GM21515 (cell line): ENCODE results near the gene ZDHHC18.
"Not testable (repeated sequence)": the region's sequence is repeated elsewhere in the genome, so short reads cannot be mapped to it uniquely, and the experiment has no call there.

Experiments used
- ATAC-seq: cut with Tn5 transposase; IDR thresholded peaks from one replicate; pipeline ENCODE4 v1.9.1; 2021; ENCODE audit not compliant: unreplicated experiment

ZDHHC18 gene

DNA sequence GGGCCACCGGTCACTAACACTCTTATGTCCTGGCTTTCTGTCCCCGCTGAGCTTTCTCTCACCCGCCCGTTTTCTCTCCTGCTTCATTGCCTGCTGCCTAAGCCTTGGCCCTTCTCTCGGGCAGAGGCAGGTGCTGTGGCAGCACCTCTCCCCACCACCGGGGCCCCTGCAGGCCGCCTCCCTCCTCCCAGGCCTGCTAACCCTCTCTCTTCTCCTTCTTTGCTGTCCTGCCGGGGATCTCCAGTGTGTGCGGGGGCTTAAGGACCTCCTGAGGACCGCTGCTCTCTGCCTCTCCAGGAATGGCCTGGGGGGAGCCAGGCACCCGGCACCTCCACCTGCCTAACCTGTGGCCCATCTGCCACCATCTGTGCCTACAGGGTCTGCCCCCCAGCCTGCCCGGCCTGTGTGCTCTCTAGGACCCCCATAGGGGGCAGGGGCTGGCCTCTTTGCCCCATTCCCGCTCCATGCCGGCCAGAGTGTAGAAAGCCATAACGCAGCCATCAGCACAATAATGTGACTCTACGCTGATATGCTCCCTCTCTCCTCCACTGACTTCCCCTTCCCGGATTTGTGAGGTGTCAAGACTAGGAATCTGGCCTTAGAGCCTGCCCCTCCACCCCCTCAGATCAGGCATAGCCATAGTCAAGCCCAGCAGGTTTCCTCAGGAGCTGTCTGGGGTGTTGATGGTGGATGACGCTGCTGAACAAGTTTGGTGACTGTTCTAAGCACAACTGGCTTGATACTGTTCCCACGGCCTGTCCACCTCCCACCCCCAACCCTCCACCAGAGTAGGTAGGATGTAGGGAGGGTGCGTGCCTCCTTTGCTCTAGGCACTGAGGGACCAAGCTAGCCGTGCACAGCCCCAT is 30.3 kb downstream of the ZDHHC18 start:
- no peak for ATAC-seq

DNA sequence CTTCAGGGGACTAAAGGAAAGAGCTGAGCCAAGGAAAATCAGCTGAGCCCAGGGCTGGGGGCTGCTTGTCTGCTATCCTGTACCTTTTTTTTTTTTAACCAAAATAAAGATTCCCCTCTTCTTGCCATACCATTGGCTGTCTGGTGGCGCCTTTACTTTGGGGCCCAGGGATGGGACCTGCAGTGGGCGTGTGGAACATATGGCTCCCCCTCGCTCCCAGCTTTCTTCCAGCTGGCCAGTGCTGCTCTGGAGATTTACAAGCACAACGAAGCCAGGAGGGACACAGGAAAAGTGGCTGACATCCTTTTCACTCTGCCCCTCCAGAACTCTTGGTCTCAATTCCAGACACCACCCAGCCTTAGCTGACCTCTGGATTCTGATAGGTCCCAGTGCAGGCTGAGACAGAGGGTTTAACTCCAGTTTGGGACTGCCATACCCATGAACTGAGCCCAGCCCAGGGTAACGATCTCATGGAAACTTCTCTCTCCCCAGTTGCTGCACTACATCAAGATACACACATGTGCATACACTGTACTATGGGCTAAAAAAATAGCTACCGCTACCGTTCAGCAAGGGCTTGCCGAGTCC is 31.1 kb downstream of the ZDHHC18 start:
- ATAC-seq = no peak

DNA sequence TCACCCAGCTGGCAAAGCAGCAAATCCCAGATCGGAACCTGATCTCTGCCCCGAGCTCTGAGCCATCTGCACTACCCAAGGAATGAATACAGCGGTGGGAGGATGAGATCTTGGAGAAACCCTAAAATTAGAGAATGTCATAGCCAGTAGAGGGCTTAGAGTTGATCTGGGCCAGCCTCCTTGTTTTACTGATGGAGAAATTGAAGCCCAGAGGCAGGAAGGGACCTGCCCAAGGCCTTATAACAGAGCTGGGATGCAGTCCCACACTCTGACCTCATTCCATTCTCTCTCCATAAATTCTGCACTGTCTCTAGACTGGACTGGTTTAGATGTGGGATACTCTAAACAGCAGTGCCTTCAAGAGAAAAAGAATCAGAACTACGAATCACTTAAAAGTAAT is 31.7 kb downstream of the ZDHHC18 start:
- no peak for ATAC-seq

DNA sequence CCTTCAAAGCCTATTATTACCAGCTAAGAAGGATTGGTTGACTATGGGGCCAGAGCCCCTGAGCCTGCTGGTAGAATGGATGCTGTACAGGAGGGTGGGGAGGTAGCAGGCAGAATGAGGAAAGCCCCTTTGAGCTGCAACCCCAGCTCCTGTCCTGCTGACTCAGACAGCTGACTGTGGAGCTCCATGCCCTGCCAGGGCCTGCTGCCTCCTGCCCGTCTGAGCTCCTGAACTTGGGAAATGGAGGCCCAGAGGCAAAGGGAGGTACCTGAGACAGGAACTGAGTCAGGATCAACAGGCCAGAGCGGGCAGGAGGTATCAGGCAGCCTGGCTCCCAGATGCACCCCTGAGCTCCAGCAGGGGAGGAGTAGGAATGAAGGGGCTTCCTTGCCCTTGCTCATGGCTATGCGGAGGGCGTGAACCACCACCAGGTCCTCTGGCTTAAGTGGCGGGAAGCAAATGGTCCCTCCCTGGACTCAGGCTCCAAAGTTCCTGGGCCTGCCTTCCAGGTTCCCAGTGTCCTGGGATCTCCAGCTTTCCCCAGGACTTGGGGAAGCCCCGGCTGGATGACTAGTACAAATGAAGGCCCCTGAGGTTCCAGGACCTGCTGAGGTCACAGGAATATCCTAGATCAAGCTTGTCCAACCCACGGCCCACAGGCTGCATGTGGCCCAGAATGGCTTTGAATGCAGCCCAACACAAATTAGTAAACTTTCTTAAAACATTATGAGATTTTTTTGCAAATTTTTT is 32.6 kb downstream of the ZDHHC18 start:
- ATAC-seq = no peak

DNA sequence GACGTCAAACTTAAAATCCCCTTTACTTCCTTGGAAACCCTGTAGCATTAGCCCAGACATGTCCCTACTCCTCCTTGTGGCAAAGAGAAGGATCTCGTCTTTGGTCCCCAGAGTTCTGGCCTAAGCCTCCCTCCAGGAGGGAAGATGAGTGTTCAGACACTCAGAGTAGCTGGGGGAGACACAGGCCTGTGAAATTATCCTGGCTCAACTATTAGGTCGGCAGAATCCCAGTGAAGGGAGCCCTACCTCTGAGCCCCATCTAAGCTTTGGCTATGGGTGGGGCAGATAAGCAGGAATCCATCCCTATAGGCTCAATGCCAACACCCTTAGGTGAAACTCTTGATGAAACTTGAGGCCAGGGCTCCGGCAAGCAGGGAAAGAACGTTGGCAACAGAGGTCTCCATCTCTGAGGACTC is 34.8 kb downstream of the ZDHHC18 start:
- no peak for ATAC-seq

DNA sequence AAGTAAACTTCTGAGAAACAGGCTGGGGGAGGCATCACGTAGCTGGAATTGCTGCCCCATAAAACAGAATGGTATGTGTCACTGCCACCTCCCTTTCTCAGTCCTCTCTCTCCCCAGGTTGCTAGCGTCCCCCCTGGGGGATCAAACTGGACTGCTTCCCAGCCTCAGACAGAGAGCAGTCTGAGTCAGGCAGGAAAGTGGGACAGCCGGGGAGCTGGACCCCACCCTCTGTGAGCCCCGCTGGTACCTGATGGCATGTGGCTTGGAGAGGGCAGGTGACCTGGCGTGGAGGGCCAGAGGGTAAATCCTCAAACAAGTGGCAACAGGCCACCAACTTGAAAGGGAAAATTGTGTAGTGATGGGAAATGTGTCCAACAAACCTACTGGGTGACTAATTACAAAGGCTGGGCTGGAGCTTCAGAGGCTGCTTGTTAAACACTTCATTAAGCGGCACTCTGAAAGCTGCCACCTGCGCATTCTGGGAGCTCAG is 35.4 kb downstream of the ZDHHC18 start:
- ATAC-seq = no peak

DNA sequence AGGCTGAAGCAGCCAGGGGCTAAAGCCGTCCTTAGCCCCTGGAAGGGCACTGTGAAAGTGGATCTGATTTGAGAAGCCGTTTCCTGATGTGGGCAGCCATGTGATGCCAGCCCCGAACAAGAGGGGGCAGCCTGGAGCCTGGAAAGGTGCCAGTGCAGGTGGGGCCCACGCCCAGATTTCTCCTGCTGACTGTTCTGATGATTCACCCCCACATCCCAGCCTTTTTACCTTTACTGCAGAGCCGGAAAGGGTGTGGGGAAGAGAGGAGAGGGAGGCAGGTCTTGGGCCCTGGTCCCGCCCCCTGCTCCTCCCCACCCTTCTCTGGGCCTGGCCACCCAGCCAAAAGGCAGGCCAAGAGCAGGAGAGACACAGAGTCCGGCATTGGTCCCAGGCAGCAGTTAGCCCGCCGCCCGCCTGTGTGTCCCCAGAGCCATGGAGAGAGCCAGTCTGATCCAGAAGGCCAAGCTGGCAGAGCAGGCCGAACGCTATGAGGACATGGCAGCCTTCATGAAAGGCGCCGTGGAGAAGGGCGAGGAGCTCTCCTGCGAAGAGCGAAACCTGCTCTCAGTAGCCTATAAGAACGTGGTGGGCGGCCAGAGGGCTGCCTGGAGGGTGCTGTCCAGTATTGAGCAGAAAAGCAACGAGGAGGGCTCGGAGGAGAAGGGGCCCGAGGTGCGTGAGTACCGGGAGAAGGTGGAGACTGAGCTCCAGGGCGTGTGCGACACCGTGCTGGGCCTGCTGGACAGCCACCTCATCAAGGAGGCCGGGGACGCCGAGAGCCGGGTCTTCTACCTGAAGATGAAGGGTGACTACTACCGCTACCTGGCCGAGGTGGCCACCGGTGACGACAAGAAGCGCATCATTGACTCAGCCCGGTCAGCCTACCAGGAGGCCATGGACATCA is 36.5 kb downstream of the ZDHHC18 start, which contains the start of gene SFN:
Gene SFN (plus strand): TSS at position 369 of the 904 bp plus-strand sequence. CDS start 64 bp downstream, at position 433.
- no peak for ATAC-seq

DNA sequence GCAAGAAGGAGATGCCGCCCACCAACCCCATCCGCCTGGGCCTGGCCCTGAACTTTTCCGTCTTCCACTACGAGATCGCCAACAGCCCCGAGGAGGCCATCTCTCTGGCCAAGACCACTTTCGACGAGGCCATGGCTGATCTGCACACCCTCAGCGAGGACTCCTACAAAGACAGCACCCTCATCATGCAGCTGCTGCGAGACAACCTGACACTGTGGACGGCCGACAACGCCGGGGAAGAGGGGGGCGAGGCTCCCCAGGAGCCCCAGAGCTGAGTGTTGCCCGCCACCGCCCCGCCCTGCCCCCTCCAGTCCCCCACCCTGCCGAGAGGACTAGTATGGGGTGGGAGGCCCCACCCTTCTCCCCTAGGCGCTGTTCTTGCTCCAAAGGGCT is 37.2 kb downstream of the ZDHHC18 start:
- no peak for ATAC-seq

DNA sequence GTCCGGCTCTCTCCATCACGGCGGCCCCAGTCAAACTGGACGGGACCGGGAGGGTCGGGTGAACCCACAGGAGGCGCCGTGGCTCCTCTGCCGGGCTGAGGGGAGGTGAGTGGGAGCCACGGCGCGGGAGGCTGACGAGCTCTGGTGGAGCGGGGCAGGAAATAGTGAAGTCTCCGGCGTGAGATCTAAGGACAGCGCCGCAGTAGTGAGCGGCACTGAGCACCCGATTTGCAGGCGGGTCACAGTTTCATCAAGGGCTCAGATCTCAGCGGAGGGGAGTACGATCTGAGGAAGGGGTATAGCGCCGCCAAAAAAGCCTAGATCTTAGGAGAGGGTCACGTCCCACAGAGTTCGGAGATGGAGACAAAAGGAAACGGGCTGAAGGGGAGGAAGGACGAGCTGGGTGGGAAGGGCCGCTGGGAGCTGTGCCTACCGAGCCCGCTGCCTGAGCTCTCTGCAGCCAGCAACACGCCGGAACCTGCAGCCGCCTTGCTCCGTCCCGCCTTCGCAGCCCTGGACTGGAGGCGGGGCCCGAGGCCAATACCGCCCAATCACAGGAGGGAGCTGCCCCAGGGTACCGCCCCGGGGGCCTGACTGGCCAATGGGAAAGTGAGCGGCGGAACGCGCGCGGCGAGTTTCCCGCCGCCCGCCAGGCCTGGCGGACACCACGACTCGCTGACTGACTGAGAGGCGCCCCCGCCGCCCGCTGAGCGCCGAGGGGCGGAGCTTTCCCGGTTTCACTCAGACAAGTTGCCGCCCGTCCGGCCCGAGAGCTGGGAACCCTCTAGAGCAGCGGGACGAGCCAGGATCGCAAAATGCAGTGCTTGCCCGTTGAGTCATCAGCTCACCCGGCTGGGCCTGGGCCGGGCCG is 38.4 kb downstream of the ZDHHC18 start:
- peak; percentile 92 for ATAC-seq

DNA sequence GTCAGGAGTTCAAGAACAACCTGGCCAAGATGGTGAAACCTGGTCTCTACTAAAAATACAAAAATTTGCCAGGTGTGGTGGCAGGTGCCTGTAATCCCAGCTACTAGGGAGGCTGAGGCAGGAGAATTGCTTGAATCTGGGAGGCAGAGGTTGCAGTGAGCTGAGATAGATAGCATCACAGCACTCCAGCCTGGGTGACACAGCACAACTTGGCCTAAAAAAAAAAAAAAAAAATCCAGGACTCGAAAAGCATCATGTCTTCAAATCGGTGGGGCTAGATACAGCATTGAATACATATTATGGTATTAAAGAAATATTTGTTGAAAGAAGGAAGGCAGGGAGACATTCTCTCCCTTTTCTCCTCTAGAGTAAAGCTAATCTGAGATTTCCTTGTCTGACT is 46.6 kb downstream of the ZDHHC18 start:
- ATAC-seq = not testable (repeated sequence)

DNA sequence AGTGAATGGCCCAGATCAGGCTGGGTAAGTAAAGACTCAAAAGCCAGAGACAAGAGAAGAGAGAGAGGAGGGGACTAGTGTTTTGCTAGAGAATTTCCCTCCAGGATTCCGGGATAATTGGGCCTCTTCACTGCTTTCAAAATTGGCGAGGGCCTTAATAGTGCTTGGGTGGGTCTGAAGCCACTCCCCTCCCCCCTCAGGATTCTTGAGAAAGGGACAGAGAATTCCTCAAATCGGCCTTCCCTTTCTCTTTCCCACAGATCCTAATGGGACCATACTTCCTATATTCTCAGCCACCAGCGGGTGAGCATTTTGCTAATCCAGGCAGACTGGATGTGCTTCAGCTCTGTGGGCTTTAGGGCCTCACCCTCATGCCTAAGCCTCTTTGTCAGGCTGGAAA is 48.4 kb downstream of the ZDHHC18 start:
- no peak for ATAC-seq

DNA sequence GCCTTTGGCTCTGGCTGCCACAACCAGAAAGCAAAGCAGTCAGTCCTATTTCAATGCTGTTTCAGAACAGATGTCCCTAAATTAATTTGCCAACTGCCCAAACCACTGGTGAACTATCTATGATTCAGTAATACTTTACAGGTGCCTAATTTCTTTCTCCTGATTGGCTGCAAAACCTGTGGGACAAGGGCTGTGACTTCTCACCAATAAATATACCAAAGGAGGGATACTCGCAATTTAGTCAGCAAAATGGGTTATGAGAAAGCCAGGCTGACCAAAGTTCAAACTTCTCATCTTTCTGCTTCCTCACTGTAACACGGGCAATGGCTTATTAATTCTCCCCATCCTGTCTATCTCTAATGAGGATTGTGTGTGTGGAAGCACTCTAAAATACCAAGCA is 50.8 kb downstream of the ZDHHC18 start:
- no peak for ATAC-seq

DNA sequence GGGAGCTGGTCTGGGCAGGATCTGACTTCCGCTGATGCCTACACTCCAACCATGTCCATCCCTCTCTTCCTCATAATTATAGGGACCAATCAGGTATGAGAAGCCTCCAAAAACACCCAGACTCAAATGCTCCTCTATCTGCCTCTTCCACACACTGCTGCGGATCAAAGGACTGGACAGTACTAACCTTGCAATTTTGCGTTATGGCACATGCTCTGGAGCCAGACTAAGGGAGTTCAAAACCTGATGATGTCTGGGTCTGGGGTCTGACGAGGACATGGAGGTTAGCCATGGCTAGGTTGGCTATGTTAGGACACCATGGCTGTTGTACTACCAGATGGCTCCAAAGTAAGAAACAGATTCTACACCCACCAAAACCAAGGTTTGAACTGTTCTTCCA is 53.3 kb downstream of the ZDHHC18 start:
- no peak for ATAC-seq

DNA sequence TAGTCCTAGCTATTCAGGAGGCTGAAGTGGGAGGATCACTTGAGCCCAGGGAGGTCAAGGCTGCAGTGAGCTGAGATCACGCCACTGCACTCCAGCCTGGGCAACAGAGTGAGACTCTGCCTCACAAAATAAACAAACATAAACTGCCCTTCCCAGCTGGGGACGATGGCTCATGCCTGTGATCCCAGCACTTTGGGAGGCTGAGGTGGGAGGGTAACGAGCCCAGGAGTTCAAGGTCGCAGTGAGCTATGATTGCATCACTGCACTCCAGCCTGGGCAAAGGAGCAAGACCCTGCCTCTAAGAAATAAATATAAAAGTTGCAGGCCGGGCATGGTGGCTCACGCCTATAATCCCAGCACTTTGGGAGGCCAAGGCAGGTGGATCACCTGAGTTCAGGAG is 55.1 kb downstream of the ZDHHC18 start:
- not testable (repeated sequence) for ATAC-seq

DNA sequence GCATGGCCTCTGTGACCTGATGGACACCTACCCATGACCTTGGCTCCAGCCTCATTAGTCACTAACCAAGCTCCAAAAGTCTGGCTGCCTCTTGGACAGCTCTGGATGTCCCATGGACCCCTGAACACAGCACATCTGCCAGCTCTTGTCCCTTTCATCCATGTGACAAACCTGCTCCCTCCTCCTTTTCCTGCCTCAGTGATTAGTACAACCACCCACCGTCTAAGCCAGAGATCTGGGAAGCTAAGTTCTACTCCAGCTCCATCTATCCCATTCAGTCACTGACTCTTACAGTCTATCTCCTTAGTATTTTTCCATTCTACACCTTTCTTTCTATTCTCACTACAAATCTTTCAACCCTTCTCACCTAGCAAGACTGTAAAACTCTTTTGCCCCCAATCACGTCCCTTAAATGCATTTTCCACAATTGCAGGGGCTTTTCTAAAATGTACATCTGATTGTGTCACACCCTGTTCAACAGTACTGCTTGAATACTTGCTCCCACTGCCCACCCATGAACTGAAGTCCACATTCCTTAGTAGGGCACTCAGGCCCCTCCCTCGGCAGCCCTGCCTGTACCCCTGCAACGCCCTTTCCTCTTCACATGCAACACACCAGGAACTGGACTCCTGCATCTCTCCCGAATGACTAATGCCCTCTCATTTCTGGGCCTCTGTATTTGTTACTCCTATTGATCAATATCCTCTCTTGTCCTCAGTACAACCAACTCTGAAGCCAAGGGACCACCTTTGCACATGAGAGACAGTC is 56.4 kb downstream of the ZDHHC18 start:
- no peak for ATAC-seq

DNA sequence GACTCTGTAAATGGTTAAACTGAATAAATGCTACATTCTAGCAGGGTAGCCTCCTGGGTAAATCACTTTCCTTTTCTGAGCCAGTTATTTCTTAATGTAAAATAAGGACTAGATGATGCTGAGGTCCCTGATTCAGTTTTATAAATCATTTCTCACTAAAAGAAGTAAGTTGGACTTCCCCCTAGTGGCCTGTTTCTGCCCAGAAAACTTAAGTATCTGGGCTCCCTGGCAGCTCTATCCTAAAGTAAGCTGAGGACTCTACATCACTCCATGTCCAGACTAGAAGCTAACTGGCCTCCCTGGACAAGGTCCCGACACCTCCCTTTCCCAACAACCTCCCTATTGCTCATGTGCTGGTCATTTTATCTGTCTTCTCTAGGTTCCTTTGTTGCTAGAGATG is 60.6 kb downstream of the ZDHHC18 start:
- ATAC-seq = no peak

DNA sequence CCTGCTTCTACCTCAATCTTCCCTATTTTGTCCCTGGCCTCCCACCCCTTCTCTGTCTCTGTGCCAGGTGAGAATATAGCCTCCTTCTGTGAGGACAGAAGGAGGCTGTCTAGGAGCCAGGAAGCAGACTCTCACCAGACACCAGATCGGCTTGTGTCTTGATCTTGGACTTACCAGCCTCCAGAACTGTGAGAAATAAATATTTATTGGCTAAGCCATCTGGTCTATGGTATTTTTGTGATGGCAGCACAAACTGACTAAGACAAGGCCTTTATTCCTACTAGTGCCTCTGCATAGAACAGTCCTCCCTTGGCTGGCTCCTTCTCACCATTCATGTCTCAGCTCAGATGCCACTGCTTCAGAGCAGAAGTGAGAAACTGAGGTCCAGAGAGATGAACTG is 61.7 kb downstream of the ZDHHC18 start:
- ATAC-seq = no peak

DNA sequence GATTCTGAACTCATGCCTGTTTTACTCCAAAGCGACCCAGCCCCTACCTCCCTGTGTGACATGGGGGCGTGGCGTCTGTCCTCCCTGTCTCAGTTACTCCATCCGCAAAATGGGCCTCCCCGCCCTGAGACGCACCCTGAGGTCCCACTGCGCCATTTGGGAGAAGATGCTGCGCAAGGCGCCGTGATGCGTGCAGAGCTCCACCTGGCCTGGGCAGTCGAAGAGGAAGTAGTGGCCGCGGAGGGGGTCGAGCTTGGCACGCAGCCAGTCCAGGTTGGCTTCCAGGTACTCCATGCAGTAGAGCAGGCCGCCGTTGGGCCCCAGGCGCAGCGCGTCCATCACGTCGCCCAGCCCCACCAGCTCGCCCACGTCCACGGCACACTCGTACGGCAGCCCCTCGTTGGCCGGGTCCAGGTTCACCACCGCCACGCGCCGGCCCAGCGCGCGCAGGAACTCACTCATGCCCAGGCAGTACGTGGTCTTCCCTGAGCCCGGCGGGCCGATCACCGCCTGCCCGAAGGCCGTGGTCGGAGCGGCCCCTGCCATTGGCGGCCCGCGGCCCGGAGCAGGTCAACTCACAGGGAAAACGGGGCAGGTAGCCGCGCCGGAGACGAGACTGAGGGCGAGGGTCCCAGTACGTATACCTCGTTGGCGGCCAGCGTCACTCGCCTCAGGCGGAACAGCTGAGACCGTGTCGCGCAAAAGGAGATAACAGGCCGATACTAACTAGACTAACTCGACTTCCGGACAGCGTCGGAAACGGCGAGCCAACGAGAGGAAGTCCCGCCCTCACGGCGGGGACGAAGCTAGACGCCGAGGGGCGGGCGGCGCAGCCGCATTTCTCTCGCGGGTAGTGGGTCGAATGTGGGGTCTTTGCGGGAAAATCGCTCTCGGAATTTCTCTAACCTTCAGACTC is 63.3 kb downstream of the ZDHHC18 start, which contains the start of gene GPN2:
Gene GPN2 (minus strand): TSS at position 733 of the 916 bp plus-strand sequence. CDS start 187 bp downstream, at position 546.
- ATAC-seq = peak; percentile 89
